H9 (cell line): ENCODE measurements around the gene CAVIN3. TPM values are rescaled to one million over a fixed set of nuclear protein-coding genes. Genes with fewer than 3 reads are reported as not detected.

Experiments used
- DNase-seq: peaks from one replicate; pipeline ENCODE4 v3.0.0-alpha.2; 2017
- H2AFZ ChIP-seq: one replicate; pipeline ENCODE4 v1.6.1; 2013; ENCODE audit warnings: mild to moderate bottlenecking, low read length, control low read depth, moderate library complexity
- H2AK5ac ChIP-seq: 2 replicates; pipeline ENCODE4 v1.6.1; 2013; ENCODE audit warnings: low read length, control low read depth, mixed read lengths; ENCODE audit not compliant: insufficient read length
- H2BK120ac ChIP-seq: one replicate; pipeline ENCODE4 v1.6.1; 2013; ENCODE audit warnings: low read depth, mild to moderate bottlenecking, low read length, control low read depth, inconsistent platforms; ENCODE audit not compliant: poor library complexity, severe bottlenecking
- H2BK12ac ChIP-seq: 2 replicates; pipeline ENCODE4 v1.6.1; 2013; ENCODE audit warnings: low read length, control low read depth, mixed read lengths, low read depth; ENCODE audit not compliant: insufficient read length
- H2BK15ac ChIP-seq: 2 replicates; pipeline ENCODE4 v1.6.1; 2013; ENCODE audit warnings: low read depth, low read length, control low read depth
- H2BK20ac ChIP-seq: one replicate; pipeline ENCODE4 v1.6.1; 2013; ENCODE audit warnings: low read depth, mild to moderate bottlenecking, low read length, control low read depth, inconsistent platforms; ENCODE audit not compliant: poor library complexity, severe bottlenecking
- H2BK5ac ChIP-seq: 2 replicates; pipeline ENCODE4 v1.6.1; 2013; ENCODE audit warnings: low read length, control low read depth, mixed read lengths; ENCODE audit not compliant: insufficient read length
- H3K14ac ChIP-seq: 2 replicates; pipeline ENCODE4 v1.6.1; 2013; ENCODE audit warnings: low read length, control low read depth; ENCODE audit not compliant: insufficient read depth
- H3K18ac ChIP-seq: 2 replicates; pipeline ENCODE4 v1.6.1; 2013; ENCODE audit warnings: low read depth, mild to moderate bottlenecking, mixed read lengths, low read length, control low read depth; ENCODE audit not compliant: insufficient read length
- H3K23ac ChIP-seq: 2 replicates; pipeline ENCODE4 v1.6.1; 2013; ENCODE audit warnings: low read length, control low read depth, mixed read lengths, low read depth; ENCODE audit not compliant: insufficient read length
- H3K23me2 ChIP-seq: 2 replicates; pipeline ENCODE4 v1.6.1; 2013; ENCODE audit warnings: low read depth, mild to moderate bottlenecking, mixed read lengths, low read length, control low read depth; ENCODE audit not compliant: insufficient read length, poor library complexity, severe bottlenecking
- H3K27ac ChIP-seq: 2 replicates; pipeline ENCODE4 v1.5.1; 2013; ENCODE audit warnings: low read length, control low read depth, mixed read lengths, low read depth; ENCODE audit not compliant: insufficient read length
- H3K27me3 ChIP-seq: 2 replicates; pipeline ENCODE4 v1.6.1; 2013; ENCODE audit warnings: low read length, control low read depth, inconsistent platforms; ENCODE audit not compliant: insufficient read depth
- H3K4ac ChIP-seq: 2 replicates; pipeline ENCODE4 v1.6.1; 2013; ENCODE audit warnings: low read depth, mild to moderate bottlenecking, control low read depth, inconsistent platforms, low read length, moderate library complexity
- H3K4me1 ChIP-seq: 2 replicates; pipeline ENCODE4 v1.6.1; 2013; ENCODE audit warnings: low read length, control low read depth, inconsistent platforms; ENCODE audit not compliant: insufficient read depth
- H3K4me2 ChIP-seq: 2 replicates; pipeline ENCODE4 v1.6.1; 2013; ENCODE audit warnings: low read length, control low read depth, mixed read lengths; ENCODE audit not compliant: insufficient read length, insufficient read depth
- H3K56ac ChIP-seq: 2 replicates; pipeline ENCODE4 v1.6.1; 2013; ENCODE audit warnings: low read depth, mild to moderate bottlenecking, mixed read lengths, low read length, control low read depth; ENCODE audit not compliant: insufficient read length
- H3K79me1 ChIP-seq: 2 replicates; pipeline ENCODE4 v1.6.1; 2013; ENCODE audit warnings: low read depth, mild to moderate bottlenecking, moderate library complexity, low read length, control low read depth, inconsistent platforms; ENCODE audit not compliant: insufficient read depth, poor library complexity, severe bottlenecking
- H3K79me2 ChIP-seq: 2 replicates; pipeline ENCODE4 v1.6.1; 2013; ENCODE audit warnings: low read length, control low read depth, inconsistent platforms; ENCODE audit not compliant: insufficient read depth
- H3K9ac ChIP-seq: 2 replicates; pipeline ENCODE4 v1.6.1; 2013; ENCODE audit warnings: low read length, control low read depth, mixed read lengths; ENCODE audit not compliant: insufficient read length; ENCODE audit errors: extremely low read depth
- H3K9me3 ChIP-seq: one replicate; pipeline ENCODE4 v1.6.1; 2013; ENCODE audit warnings: low read depth, low read length, inconsistent platforms; ENCODE audit not compliant: control insufficient read depth
- H3T11ph ChIP-seq: one replicate; pipeline ENCODE4 v1.6.1; 2013; ENCODE audit warnings: mild to moderate bottlenecking, low read length, control low read depth, inconsistent platforms
- H4K20me1 ChIP-seq: one replicate; pipeline ENCODE4 v1.6.1; 2013; ENCODE audit not compliant: control insufficient read depth, insufficient read length, insufficient read depth
- H4K5ac ChIP-seq: 2 replicates; pipeline ENCODE4 v1.6.1; 2013; ENCODE audit warnings: low read depth, mild to moderate bottlenecking, mixed read lengths, low read length, control low read depth; ENCODE audit not compliant: insufficient read length
- H4K8ac ChIP-seq: replicated peaks from 2 replicates; pipeline ENCODE4 v1.6.1; 2013; ENCODE audit warnings: low read length, control low read depth, mixed read lengths, low read depth; ENCODE audit not compliant: insufficient read length
- H4K91ac ChIP-seq: 2 replicates; pipeline ENCODE4 v1.6.1; 2013; ENCODE audit warnings: low read depth, mild to moderate bottlenecking, moderate library complexity, mixed read lengths, low read length, control low read depth; ENCODE audit not compliant: insufficient read length
- H3K27ac Mint-ChIP-seq, 3 experiments: 2 replicates in 2 of 3; 3 replicates in 1 of 3; pipeline ENCODE4 v1.8.0; 2020 to 2021; ENCODE audit warnings: mixed read lengths in 3 of 3, mild to moderate bottlenecking in 1 of 3, moderate library complexity in 1 of 3
- H3K27me3 Mint-ChIP-seq: 2 replicates; pipeline ENCODE4 v1.8.0; 2021; ENCODE audit warnings: low read depth, mild to moderate bottlenecking, moderate library complexity, mixed read lengths
- H3K36me3 Mint-ChIP-seq, 3 experiments: 2 replicates in 2 of 3; 3 replicates in 1 of 3; pipeline ENCODE4 v1.8.0; 2020 to 2021; ENCODE audit warnings: low read depth in 3 of 3, mixed read lengths in 3 of 3; ENCODE audit not compliant: insufficient read depth in 1 of 3
- H3K4me1 Mint-ChIP-seq, 2 experiments: 2 replicates each; pipeline ENCODE4 v1.8.0; 2020; ENCODE audit warnings: mixed read lengths in 2 of 2
- H3K4me3 Mint-ChIP-seq, 2 experiments: 2 replicates in 1 of 2; 3 replicates in 1 of 2; pipeline ENCODE4 v1.8.0; 2020 to 2021; ENCODE audit warnings: mild to moderate bottlenecking in 2 of 2, mixed read lengths in 2 of 2, moderate library complexity in 1 of 2
- H3K9me3 Mint-ChIP-seq, 2 experiments: 2 replicates in 1 of 2; 3 replicates in 1 of 2; pipeline ENCODE4 v1.8.0; 2020; ENCODE audit warnings: mild to moderate bottlenecking in 2 of 2, mixed read lengths in 2 of 2, moderate library complexity in 1 of 2
- WGBS: extraction: QIAGEN DNeasy Blood & Tissue Kit; methylation state at CpG from one replicate; pipeline ENCODE4 v1.1.7; 2013; ENCODE audit warnings: missing lambda C conversion rate, low lambda C conversion rate, mixed read lengths; ENCODE audit not compliant: insufficient read length; ENCODE audit errors: extremely low coverage; 5-methylcytosine and 5-hydroxymethylcytosine counted together
- total RNA-seq: library from RNA; stranded (reverse); gene quantifications from 2 replicates; pipeline ENCODE4 v1.2.1, GENCODE V29; 2021
- TF ChIP-seq, protein P1 (sequence below): fragments of 200-600 bp; sonication (generic); conservative IDR thresholded peaks from 3 replicates; pipeline ENCODE4 v1.8.0; 2021; ENCODE audit warnings: antibody characterized with exemption, mild to moderate bottlenecking

Gene CAVIN3
- total RNA-seq, 1 experiment from 2014 or later, result 60.0 TPM

DNA sequence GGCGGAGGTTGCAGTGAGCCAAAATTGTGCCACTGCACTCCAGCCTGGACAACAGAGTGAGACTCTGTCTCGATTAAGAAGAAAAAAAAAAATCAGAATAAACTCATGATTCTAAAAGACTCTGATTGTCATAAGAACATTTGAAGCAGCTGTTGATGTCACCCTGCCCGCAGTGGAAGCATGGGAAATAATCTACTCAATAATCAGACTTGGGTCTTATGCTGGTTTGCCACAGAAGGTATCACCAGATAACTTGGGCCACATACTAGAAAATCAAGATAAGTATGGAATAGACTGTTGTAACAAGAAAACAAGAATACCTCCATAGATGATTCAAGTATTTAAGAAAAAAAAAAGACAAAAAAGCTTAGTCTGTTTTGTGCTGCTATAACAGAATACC is 8.2 kb downstream of the CAVIN3 start:
- H2AK5ac ChIP-seq, result no peak overlapping the region
- H3K56ac ChIP-seq, result no peak overlapping the region
- H2BK5ac ChIP-seq, result no peak overlapping the region
- DNase-seq, result no peak
- Mint-ChIP-seq H3K4me3 (no peak overlapping the region), H3K9me3 (no peaks in the 10 kb centered on the region), H3K4me1 (peaks cover 18 to 20% of the 10 kb centered on the region in 2 experiments), H3K27me3 (no peaks in the 10 kb centered on the region; the same call in none of the 2 replicates), H3K27ac (no peak overlapping the region), H3K36me3 (no peaks in the 10 kb centered on the region)
- peaks cover 3% of the 10 kb centered on the region for H3K23me2 ChIP-seq
- H3K4me2 ChIP-seq, result no peak overlapping the region
- no peak overlapping the region for H4K5ac ChIP-seq
- no peak overlapping the region for H3K18ac ChIP-seq
- no peak overlapping the region for H3K4ac ChIP-seq
- no peak overlapping the region for H3K9ac ChIP-seq
- H3T11ph ChIP-seq, result no peak overlapping the region
- TF ChIP-seq, protein P1, sequence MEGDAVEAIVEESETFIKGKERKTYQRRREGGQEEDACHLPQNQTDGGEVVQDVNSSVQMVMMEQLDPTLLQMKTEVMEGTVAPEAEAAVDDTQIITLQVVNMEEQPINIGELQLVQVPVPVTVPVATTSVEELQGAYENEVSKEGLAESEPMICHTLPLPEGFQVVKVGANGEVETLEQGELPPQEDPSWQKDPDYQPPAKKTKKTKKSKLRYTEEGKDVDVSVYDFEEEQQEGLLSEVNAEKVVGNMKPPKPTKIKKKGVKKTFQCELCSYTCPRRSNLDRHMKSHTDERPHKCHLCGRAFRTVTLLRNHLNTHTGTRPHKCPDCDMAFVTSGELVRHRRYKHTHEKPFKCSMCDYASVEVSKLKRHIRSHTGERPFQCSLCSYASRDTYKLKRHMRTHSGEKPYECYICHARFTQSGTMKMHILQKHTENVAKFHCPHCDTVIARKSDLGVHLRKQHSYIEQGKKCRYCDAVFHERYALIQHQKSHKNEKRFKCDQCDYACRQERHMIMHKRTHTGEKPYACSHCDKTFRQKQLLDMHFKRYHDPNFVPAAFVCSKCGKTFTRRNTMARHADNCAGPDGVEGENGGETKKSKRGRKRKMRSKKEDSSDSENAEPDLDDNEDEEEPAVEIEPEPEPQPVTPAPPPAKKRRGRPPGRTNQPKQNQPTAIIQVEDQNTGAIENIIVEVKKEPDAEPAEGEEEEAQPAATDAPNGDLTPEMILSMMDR, result no peak
- no peaks in the 10 kb centered on the region for H3K9me3 ChIP-seq
- H3K79me2 ChIP-seq, result no peaks in the 10 kb centered on the region
- H2BK120ac ChIP-seq, result no peak overlapping the region
- no peak overlapping the region for H3K14ac ChIP-seq
- no peaks in the 10 kb centered on the region for H4K20me1 ChIP-seq
- no peak overlapping the region for H3K23ac ChIP-seq
- no peak overlapping the region for H4K91ac ChIP-seq
- no peaks in the 10 kb centered on the region for H3K27me3 ChIP-seq
- no peak overlapping the region for H2BK15ac ChIP-seq
- H2BK20ac ChIP-seq, result no peak overlapping the region
- H3K27ac ChIP-seq, result no peak overlapping the region
- H4K8ac ChIP-seq, result no peak overlapping the region
- no CpG with 5 or more reads among the region's 3 CpGs for WGBS
- H2AFZ ChIP-seq, result no peak overlapping the region
- H2BK12ac ChIP-seq, result no peak overlapping the region
- H3K79me1 ChIP-seq, result no peaks in the 10 kb centered on the region
- no peaks in the 10 kb centered on the region for H3K4me1 ChIP-seq
